ES-I3 (cell line): ENCODE data around the gene SMTN.
"Not testable (repeated sequence)": the region's sequence is repeated elsewhere in the genome, so short reads cannot be mapped to it uniquely, and the experiment has no call there.

Experiments
- H3K36me3 ChIP-seq: 2 replicates; pipeline ENCODE4 v1.6.1; 2013; ENCODE audit warnings: mild to moderate bottlenecking, low read length, control low read depth, moderate library complexity; ENCODE audit not compliant: insufficient read depth
- H3K4me1 ChIP-seq: 2 replicates; pipeline ENCODE4 v1.6.1; 2013; ENCODE audit warnings: mild to moderate bottlenecking, control low read depth, low read length; ENCODE audit not compliant: insufficient read depth
- H3K9ac ChIP-seq: 2 replicates; pipeline ENCODE4 v1.6.1; 2013; ENCODE audit warnings: low read depth, mild to moderate bottlenecking, low read length, moderate library complexity
- H3K9me3 ChIP-seq: 2 replicates; pipeline ENCODE4 v1.6.1; 2013; ENCODE audit warnings: mild to moderate bottlenecking, low read length, moderate library complexity; ENCODE audit not compliant: control insufficient read depth, insufficient read depth

SMTN gene

DNA sequence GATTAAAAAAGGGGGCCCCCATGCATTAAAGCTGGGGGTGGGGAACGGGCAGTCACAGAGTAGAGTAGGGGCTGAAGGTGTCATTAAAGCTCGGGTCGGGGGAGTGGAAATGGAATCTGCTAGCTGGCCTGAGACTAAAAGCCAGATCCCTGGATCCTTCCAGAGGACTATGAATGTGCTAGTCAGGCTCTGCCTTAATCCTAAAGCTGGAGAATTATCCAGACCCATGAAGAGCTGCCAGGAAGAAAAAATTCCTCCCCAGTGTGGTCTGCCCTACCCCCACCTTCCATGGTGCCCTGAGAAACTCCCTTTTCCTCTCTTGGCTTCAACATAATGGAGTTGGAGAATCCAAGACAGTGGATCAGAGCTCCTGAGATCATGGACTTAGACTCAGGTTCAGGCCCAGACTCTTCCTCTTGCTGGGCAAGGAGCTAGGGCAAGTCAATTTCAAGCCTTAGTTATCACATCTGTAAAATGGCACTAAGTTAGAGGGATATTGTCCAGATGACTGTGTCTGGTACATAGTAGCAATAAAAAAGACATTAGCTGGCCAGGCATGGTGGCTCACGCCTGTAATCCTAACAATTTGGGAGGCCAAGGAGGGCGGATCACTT is 24.0 kb upstream of the SMTN start:
- Histone ChIP-seq H3K9ac (no peak overlapping the region), H3K9me3 (no peaks in the 10 kb centered on the region), H3K36me3 (no peaks in the 10 kb centered on the region), H3K4me1 (peaks cover 14% of the 10 kb centered on the region; the same call in 1 of the 2 replicates)

GRCh38 chr22:31059663-31060062 is 21.5 kb upstream of the SMTN start:
- H3K9ac ChIP-seq, H3K9me3 ChIP-seq, H3K36me3 ChIP-seq: not testable (repeated sequence)
- H3K4me1 ChIP-seq: peaks cover 14% of the 10 kb centered on the region; the same call in 1 of the 2 replicates

DNA sequence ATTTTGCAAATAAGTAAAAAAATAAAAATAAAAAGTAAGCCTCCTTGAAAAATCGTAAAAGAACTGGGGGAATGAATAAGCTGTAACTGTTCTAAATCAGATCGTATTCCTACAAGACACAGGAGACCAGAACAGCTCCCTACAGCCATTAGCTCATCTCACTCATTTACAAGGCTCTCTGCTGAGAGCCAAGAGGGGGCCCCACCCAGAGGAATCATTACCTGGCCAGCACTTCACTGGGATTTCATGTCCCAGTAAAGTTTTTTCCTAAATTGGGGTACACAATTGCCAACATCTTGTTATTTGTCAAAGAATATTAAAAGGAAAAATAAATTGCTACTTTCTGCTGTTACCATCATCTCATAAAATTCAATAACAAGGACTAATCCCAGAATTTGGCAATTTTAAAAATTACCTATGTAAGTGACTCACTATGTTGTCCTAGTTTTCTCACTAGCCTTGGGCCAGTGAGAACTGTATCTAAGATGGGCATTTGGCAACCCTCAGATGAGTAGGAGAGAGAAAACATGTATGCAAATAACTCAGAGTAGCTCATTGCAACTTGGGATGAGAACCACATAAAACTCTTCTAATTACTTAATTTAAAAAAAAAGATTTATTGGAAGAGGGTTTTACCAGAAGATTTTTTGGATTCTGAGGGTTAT is 18.4 kb upstream of the SMTN start:
- H3K9me3 ChIP-seq: no peaks in the 10 kb centered on the region
- no peak overlapping the region for H3K9ac ChIP-seq
- H3K36me3 ChIP-seq: no peaks in the 10 kb centered on the region
- H3K4me1 ChIP-seq: no peaks in the 10 kb centered on the region

- Histone ChIP-seq H3K36me3 (no peaks in the 10 kb centered on the region), H3K9ac (peak overlapping the region; percentile 16; the same call in 1 of the 2 replicates), H3K4me1 (no peaks in the 10 kb centered on the region; the same call in 1 of the 2 replicates), H3K9me3 (no peaks in the 10 kb centered on the region)
Observed at GRCh38 chr22:31064369-31064768, 16.7 kb upstream of the SMTN start.

- Histone ChIP-seq H3K4me1 (no peaks in the 10 kb centered on the region; the same call in 1 of the 2 replicates), H3K9ac (no peak overlapping the region), H3K36me3 (no peaks in the 10 kb centered on the region), H3K9me3 (no peaks in the 10 kb centered on the region)
Observed at GRCh38 chr22:31068970-31069369, 12.1 kb upstream of the SMTN start.

DNA sequence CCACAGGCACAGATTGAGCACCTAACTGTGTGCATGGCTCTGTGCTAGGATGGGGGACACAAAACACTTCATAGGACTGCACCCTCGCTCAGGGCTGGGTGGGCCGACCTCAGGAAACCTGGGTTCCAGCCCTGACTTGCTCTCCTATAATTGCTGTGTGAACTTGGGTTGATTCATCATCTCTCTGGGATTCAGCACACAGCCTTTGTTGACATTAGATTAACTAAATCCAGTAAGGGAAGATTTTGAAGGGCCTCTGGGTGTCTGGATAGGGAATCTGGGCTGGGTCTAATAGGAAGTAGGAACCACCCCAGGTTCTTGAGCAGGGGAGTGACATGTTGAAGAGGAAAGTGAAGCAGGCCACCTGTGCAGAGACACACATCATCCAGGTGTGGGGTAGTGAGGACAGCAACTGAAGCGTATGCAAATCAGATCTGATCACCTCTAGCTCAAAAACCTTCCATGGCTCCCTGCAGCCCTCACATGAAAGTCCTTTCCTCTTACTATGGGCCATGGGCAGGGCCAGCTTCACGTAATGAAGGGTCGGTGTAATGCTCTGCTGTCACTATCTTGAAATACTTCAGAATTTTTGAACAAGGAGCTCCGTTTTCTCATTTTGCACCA is 11.3 kb upstream of the SMTN start:
- not testable (repeated sequence) for H3K9ac ChIP-seq, H3K36me3 ChIP-seq, H3K9me3 ChIP-seq, H3K4me1 ChIP-seq

DNA sequence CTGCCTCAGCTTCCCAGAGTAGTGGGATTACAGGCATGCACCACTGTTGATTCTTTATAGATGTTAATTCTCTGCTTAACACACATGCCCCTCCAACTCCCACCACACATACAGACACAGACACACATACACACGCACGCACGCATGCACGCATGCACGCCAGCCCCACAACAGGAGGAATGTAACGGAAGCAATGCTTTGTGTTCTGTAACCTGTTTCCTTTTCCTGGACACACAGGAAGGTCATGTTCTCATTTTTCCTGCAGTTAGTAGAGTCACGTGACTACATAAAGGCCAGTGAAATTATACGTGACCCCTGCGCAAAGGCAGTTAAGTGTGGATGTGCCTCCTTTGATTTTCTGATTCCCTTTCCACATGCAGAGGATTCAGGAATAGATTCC is 8.0 kb upstream of the SMTN start:
- H3K9ac ChIP-seq, H3K4me1 ChIP-seq, H3K9me3 ChIP-seq, H3K36me3 ChIP-seq: not testable (repeated sequence)

GRCh38 chr22:31073545-31074145 is 7.5 kb upstream of the SMTN start:
- H3K36me3 ChIP-seq, H3K9me3 ChIP-seq, H3K4me1 ChIP-seq, H3K9ac ChIP-seq: not testable (repeated sequence)

DNA sequence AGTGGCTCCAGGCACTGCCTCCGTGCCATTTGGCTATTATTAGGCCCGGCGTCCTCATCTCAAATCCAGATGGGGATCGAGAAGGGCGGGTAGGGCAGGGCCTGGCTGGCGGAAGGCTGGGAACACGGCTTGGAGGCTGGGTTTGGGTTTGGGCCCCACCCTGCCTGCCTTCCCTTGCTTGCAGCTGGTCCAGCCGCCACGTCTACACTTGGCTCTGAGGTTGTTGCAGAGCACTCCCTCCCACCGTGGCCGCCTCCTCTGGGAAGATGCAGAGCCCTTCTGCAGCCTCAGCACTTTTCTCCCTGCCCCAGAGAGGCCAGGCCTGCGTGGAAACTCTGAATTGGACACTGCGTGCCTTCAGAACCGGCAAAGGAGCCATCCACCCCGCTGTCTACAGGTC is 5.2 kb upstream of the SMTN start:
- Histone ChIP-seq H3K36me3 (no peaks in the 10 kb centered on the region), H3K9ac (no peak overlapping the region), H3K4me1 (no peaks in the 10 kb centered on the region; the same call in 1 of the 2 replicates), H3K9me3 (no peaks in the 10 kb centered on the region)

GRCh38 chr22:31077681-31078080 is 3.4 kb upstream of the SMTN start:
- H3K9ac ChIP-seq: no peak overlapping the region
- H3K36me3 ChIP-seq: no peaks in the 10 kb centered on the region
- no peaks in the 10 kb centered on the region for H3K9me3 ChIP-seq
- peaks cover 5% of the 10 kb centered on the region for H3K4me1 ChIP-seq

- not testable (repeated sequence) for H3K9ac ChIP-seq, H3K36me3 ChIP-seq, H3K9me3 ChIP-seq, H3K4me1 ChIP-seq
Observed at GRCh38 chr22:31078389-31078788, 2.7 kb upstream of the SMTN start.

GRCh38 chr22:31079095-31079642 is 1.9 kb upstream of the SMTN start:
- Histone ChIP-seq H3K4me1 (peaks cover 10% of the 10 kb centered on the region), H3K9ac (no peak overlapping the region), H3K36me3 (no peaks in the 10 kb centered on the region), H3K9me3 (no peaks in the 10 kb centered on the region)

DNA sequence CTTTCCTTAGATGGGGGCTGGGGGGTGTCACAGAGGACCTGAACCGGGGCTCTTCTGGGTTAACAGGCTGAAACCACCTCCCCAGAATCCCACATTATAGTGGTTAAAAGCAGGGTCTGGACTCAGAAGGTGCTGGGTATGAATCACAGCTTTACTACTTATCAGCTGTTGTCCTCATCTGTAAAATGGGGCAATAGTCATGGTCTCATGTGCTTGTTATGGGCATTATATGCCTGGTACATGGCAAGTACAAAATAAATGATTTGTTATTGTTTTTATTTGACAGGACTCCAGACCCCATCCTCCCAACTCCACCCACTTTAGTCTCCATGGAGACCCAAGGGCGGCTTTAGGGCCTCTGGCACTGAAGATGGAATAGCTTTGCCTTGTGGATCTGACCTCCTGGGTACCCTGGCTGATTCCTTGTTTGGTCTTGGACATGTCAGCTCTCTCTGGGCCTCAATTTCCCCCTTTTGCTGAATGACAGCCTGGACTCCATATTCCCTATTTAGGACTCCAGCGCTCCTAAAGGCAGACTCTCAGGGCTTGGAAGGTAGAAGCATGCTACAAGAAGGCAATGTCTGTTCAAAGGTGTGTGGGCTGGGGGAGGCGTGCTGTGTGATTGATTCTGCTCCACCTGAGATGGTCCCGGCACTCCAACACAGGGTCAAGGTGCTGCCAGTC is 812 bp upstream of the SMTN start:
- H3K36me3 ChIP-seq: no peaks in the 10 kb centered on the region
- H3K9ac ChIP-seq: peak overlapping the region; percentile 71; the same call in 1 of the 2 replicates
- H3K9me3 ChIP-seq: no peaks in the 10 kb centered on the region
- peaks cover 10% of the 10 kb centered on the region for H3K4me1 ChIP-seq

GRCh38 chr22:31081963-31082605 is 966 bp downstream of the SMTN start:
- peak overlapping the region; percentile 71; the same call in 1 of the 2 replicates for H3K9ac ChIP-seq
- no peaks in the 10 kb centered on the region for H3K36me3 ChIP-seq
- H3K4me1 ChIP-seq: peaks cover 15% of the 10 kb centered on the region
- H3K9me3 ChIP-seq: no peaks in the 10 kb centered on the region
